Panc1 (cell line): ENCODE results near the gene LRRFIP2.

Experiments used
- CTCF ChIP-seq: fragments of 450-650 bp; IDR thresholded peaks from 2 replicates; pipeline ENCODE4 v1.5.1; 2017; ENCODE audit warnings: mild to moderate bottlenecking
- POLR2AphosphoS5 ChIP-seq: IDR thresholded peaks from 2 replicates; pipeline ENCODE4 v1.6.1; 2012; ENCODE audit warnings: mild to moderate bottlenecking, low read depth, low read length, moderate library complexity
- REST ChIP-seq, 2 experiments: IDR thresholded peaks; 2 replicates each; pipeline ENCODE4 v1.6.1; 2011 to 2012; ENCODE audit warnings: low read depth in 2 of 2, control low read depth in 1 of 2, low read length in 1 of 2, mild to moderate bottlenecking in 1 of 2, moderate library complexity in 1 of 2; ENCODE audit not compliant: insufficient read depth in 1 of 2

GRCh38 chr3:37147666-37148065, 26.7 kb downstream of the LRRFIP2 start:
- TF ChIP-seq CTCF: no peak
- TF ChIP-seq REST (IDR thresholded peaks at IDR 0.05; ENCODE audit: insufficient read depth in 1 of 2, low read depth in 2 of 2, low read length in 1 of 2): no peak
- TF ChIP-seq POLR2AphosphoS5: no peak
